GM19238 (cell line): ENCODE data around the gene CFAP54.
"Not testable (repeated sequence)": the region's sequence is repeated elsewhere in the genome, so short reads cannot be mapped to it uniquely, and the experiment has no call there.

Source experiments
- DNase-seq: peaks from one replicate; pipeline ENCODE4 v3.0.0; 2011; ENCODE audit warnings: low spot score; ENCODE audit not compliant: insufficient read length

CFAP54 gene

GRCh38 chr12:96514328-96514727, 25.0 kb downstream of the CFAP54 start:
- peak; percentile 9 for DNase-seq

- DNase-seq: peak; percentile 7
Observed at GRCh38 chr12:96516472-96517430, 27.4 kb downstream of the CFAP54 start.

GRCh38 chr12:96520767-96521166, 31.4 kb downstream of the CFAP54 start:
- no peak for DNase-seq

DNA sequence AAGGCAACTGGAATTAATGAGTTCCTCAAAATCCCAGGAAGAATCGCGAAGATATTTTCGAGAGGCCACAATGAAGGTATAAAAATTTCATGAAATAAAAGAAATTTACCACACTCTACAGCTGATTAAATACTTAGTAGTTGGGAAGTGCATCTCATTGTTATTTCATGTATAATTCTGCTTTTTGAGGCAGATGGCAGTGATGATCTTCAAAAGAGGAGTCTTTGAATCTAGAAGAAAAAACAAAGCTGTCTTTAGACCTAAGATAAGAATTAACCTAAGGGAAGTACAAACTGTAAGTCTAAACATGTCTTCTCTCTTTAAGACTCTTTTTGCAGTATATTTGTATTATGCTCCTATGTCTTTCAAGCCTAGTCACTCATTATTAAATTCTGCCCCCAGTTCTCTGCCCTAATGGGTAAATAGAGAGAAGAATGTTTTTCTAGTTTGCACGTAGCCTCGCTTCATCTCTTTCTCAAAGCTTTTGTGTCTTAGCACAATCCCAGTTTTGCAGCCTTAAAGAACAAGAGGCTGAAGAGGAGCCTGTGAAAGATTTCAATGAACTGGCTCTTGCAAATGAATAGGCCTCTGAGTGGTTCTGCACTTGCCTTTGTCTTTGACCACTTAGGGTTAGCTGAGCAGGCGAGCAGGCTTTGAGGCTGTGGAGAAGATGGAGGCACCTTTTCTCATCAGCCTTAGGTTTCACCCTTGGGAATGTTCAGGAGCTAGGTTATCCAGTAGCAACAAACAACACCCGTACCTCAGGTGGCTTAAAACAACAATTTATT, 32.7 kb downstream of the CFAP54 start:
- DNase-seq: no peak

- no peak for DNase-seq
Observed at GRCh38 chr12:96522690-96523089, 33.3 kb downstream of the CFAP54 start.

- DNase-seq: no peak
Observed at GRCh38 chr12:96526110-96526509, 36.7 kb downstream of the CFAP54 start.

DNA sequence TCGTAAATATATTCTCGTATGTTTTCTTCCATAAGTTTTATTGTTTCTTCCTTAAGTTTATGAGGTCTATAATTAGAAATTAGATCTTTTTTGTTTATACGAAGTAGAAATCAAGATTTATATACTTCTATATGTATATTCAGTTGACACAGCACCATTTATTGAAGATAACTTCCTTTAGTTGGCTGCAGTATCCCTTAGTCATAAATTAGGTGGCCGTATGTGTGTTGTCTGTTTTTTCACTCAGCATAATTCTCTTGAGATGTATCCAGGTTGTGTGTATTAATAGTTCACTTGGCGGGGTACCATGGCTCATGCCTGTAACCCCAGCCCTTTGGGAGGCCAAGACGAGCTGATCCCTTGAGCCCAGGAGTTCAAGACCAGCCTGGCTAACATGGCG, 40.5 kb downstream of the CFAP54 start:
- DNase-seq: no peak

DNA sequence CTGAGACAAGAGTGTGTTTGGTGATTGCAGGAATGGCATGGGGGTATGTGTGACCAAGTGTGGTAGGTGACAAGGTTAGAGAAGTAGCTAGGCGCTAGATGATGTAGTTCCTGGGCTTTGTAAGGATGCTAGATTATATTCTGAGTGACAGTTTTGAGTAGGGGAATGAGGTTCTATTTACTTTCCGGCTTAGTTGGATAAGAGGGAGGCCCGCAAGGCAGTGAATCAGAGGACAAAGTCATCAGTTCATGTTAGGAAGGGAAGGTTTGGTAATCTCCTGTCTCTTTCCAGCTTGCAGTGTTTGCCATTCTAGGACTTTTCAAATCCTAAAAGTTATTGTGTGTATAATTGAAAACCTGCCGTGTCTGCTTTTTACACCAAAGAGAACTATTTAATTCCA, 45.0 kb downstream of the CFAP54 start:
- DNase-seq: no peak

GRCh38 chr12:96548384-96548783, 59.0 kb downstream of the CFAP54 start:
- DNase-seq: no peak

DNA sequence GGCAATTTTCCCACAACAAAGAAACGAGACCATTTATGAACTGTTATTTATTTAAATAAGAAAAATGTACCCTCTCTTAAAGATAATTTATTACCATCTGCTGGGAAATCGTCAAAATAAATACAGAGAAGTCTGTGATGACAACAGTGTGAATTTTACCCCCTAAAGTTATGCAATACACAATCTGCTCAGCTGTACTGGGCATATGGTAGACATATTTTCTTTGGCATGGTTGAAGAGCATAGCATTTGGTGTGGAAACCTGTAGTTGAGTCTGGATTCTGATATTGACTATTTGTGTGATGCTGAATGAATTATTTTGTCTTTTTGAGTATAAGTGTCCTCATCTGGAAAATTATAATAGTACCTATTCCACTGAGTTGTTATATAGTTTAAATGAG, 60.0 kb downstream of the CFAP54 start:
- no peak for DNase-seq

DNA sequence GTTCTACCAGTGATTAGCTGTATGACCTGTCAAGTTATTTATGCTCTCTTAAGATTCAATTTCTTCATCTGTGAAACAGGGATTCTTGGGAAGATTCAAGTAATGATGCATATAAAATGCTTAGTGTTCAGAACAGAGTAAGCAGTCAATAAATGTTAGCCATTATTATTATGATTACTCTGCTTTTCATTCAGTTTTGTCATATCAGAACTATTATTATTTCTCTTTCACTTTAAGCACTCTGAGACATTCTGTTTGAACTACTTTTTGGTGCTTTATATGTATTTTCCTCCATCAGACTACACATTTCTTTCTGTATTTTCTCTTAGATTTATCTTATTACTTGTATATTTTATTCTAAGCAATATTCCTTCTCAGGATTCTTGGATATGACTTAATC, 81.2 kb downstream of the CFAP54 start:
- no peak for DNase-seq

DNA sequence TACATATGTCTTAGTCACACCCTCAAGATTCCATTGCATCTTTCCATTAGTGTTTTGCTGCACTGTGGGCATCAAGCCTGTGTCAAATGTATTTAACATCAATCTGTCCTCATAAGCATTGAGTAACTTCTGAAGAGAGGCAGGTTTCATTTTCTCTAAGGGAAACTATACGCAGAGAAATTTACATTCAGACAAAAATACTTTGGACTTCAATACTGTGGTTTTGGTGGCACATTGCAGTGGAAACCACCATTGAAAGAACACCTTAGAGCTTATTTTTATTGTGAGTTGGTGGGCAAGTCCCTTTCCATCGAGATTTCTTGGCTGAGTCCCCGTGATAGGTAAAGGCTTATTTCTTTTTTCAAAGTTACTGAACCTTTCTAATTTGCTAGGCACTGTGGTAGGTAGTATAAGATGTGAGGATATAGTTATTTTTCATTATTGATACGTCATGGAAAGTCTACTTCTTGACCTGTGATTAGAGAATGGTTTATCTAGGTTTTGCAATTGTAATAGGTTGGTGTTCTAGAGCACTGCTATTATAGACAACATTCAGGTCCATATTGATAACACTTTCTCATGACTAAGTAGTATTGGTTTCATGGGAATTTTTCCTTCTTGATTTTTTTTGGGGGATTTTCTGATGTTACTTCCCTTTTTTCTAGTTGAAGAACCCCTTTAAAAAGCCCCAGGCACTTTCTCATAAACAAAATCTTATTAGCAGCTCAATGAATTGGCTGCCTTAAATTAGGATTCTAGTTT, 81.9 kb downstream of the CFAP54 start:
- DNase-seq: no peak

- DNase-seq: peak; percentile 7
Observed at GRCh38 chr12:96578526-96579125, 89.2 kb downstream of the CFAP54 start.

GRCh38 chr12:96585977-96586376, 96.6 kb downstream of the CFAP54 start:
- no peak for DNase-seq

- no peak for DNase-seq
Observed at GRCh38 chr12:96587691-96588090, 98.3 kb downstream of the CFAP54 start.

DNA sequence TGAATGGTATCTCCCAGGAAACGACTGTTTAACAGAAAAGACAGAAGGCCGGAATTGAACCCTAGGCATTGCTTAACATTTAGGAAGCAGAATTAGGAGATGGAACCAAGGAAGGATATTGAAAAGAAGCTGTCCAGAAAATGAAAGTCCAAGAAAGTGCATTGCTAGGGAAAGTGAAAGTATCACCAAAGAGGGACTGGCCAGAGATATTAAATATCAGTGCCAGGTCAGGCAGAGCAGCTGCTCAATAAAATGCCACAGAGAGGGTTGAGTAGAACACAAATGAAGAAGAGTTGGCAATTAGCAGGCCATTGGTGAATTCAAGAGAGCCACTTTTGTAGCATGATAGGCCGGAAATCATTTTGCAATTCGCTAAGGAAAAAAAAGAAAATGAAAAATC, 101.6 kb downstream of the CFAP54 start:
- DNase-seq: no peak

DNA sequence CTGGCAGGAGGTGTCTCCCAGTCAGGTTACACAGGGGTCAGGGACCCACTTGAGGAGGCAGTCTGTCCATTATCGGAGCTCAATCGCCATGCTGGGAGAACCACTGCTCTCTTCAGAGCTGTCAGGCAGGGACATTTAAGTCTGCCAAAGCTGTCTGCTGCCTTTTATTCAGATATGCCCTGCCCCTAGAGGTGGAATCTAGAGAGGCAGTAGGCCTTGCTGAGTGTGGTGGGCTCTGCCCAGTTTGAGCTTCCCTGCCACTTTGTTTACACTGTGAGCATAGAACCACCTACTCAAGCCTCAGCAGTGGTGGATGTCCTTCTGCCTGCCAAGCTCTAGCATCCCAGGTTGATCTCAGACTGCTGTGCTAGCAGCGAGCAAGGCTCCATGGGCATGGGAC, 115.0 kb downstream of the CFAP54 start:
- DNase-seq: not testable (repeated sequence)

DNA sequence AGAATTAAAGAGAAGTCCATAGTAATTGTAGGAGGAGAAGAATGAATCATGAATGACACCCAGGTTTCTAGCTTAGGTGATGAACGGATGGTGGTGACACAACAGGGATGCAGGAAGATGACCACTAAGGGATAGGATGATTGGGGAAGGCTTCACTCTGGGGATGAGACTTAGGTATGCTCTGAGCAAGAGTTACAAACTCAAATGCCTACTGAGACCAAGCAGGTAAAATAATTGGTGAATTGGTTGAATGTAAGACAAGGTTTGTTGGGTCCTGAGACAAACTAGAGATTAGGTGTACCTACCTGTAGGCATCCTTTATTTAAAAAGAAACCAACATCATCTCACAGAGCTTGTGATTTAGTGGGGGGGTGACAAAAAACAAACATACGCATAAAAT, 116.3 kb downstream of the CFAP54 start:
- no peak for DNase-seq

- DNase-seq: no peak
Observed at GRCh38 chr12:96606134-96606533, 116.8 kb downstream of the CFAP54 start.

GRCh38 chr12:96606644-96607043, 117.3 kb downstream of the CFAP54 start:
- no peak for DNase-seq

- DNase-seq: no peak
Observed at GRCh38 chr12:96617178-96617577, 127.8 kb downstream of the CFAP54 start.
